HK-2 (cell line): ENCODE results near the gene ZGPAT.
"Not testable (repeated sequence)": the region's sequence is repeated elsewhere in the genome, so short reads cannot be mapped to it uniquely, and the experiment has no call there.

Experiments used
- DNase-seq: peaks from one replicate; pipeline ENCODE4 v3.0.0-alpha.2; 2018; ENCODE audit not compliant: unreplicated experiment

Gene ZGPAT

DNA sequence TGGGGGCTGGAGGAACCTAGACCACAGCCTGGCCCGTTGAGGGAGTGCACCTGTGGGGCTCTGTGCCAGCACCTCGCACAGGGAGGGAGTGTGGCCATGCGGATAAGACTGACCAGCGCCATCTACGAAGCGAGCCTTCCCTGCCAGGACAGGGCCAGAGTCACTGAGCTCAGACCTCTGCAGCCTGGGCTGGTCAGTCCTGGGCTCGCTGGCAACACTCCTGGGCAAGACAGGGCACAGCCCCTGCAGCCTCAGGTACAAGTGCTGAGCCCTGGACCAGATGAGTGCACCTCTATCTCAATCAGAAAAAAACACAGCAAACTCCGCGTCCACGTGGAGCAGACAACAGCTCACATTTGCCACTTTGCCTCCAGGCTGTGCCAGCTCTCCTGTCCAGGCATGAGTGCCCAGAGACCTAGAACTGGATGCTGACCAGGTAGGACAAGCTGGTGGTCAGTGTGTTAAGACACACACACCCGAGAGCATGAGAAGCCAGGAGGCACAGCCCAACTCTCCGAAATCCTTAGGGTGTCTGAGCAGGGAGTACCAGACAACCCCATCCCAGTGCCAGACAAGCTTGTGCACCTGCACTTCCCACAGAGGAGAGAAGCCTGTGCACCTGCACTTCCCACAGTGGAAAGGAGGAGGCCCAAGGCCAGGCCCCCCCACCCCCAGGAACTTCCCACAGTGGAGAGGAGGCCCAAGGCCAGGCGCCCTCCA, 4.9 kb upstream of the ZGPAT start:
- peak; percentile 8 for DNase-seq

DNA sequence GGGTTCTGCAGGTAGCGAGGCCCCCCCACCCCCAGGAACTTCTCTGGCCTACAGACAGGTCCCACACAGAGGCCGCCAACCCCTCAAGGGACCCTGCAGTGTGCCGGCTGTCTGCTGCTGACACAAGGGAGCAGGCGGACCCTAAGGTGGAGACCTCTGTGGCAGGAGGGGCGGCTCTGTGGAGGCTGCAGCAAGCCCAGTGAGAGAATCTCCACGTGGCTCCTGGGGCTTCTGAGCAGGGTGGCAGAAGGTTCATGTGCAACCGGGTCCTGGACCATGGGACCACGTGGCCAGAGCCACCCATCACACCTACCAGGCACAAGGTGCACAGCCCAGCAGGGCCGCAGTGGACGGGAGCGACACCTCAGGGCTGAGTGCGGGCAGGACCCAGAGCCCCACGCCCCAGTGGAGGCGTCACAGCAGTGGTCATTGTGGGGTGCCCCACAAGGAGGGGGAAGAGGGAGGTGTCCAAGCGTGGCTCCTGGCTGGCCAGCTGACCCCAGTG, 4.3 kb upstream of the ZGPAT start:
- no peak for DNase-seq

DNA sequence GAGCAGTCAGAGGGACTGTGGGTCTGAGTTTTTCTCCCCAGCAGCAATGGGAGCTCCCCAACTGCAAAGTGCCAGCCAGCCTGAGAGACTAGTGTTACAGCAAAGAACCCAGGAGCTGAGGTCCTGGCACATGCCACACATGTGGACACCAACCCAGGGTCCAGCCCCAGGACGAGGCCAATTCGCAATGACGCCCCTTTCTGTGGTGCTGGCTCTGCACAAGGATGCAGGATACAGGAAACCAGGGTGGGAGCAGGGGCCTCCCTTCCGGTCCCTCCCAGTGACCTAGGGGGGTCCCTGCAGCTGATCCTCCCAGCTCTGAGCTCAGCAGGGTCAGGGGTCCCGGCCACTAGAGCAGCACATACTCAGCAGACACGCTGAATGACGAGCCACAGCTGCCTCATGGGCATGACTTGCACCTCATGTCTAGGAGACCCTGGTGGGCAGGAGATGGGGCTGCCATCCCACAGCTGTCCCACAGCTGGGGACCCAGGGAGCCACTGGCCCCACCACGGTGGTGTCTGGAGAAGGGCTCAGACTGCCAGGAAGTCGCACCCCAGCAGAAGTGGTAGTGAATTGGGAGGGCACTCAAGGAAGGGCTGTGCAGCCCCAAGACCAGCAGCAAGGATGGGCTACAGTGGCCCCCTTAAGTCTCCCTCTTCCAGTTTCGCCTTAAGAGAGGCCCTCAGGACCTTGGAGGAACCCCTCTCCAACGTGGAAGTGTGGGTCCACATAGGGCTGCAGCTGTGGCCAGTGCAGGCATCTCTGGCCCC, 3.7 kb upstream of the ZGPAT start:
- DNase-seq = no peak

DNA sequence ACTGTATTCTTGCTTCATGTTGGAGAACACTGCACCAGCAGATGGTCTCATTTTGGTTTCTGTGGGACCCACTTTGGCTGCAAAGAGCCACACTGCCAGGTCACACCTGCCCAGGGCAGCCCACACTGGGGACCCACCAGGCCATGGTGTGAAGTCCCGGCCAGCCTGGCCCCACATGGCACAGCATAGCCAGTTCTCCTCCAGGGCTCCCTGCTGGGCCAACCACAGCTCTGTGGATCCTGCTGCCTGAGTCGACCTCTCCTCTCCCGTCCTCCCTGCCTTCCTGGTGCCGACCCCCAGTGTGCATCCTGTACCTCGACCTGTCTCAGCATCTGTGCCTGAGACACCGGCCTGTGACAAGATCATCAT, 3.1 kb upstream of the ZGPAT start:
- DNase-seq = no peak

DNA sequence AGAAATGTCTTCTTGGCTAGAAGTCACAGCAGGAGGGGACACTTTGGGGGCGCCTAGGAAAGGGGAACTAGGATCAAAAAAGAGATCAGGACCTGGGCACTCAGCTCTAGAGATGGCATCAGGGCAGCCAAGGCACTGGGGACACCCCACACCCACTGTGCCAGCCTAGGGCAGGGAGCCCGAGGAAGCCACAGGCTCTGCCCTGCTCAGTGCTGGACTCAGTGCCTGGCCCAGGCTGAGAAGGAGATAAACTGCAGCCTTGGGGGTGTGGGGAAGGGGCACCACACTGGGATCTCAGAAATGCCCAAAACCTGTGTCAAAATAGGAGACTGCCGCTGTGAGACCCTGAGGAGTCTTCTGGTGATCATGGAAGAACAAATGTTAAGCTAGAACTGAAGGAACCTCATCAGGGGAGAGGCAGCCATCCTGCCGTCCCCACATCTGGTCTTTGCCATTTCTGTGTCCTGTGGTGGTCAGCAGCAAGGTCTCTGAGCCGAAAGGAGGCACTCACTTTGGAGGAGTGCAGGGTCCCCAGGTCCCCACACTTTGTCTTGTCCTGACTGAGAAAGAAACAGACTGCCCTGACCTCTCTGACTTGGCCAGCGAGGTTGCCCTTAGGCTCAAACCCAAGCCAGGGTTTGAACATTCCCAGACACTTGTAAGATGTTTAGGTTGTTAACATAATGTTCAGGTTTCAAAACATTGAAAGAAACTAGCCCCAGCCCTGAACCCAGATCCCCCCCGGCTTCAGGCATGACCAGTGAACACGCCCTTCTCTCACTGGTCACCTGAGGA, 2.4 kb upstream of the ZGPAT start:
- DNase-seq = no peak

DNA sequence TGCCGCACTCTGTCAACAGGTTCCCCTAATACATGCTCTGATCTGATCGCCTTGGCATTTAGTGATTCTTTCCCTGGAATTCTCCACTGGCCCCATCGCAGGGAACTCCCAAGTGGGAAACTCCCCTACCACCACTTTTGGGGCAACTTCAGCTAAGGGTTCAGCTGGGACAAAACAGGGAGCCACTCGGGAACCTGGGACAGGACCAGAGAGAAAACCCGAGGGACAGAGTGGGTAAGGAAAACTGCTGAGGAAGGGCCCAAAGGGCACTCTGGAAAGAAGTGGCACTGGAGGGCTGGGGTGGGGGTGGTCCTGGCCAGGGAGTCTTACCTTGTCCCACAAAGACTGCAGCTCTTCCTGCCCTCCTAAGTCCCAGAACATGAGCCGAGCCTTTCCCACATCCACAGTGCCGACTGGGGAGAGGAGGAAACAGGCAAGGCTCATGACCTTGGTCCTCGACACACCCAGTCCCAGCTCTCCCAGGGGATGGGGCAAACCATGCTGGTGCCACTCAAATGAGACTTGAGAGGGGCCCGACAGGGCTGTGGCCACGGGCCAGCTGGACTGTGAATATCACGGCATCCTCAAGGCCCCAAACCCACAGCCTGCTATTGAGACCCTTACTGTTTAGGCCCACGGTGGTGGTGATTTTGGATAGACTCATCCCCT, 1.7 kb upstream of the ZGPAT start:
- DNase-seq = no peak

DNA sequence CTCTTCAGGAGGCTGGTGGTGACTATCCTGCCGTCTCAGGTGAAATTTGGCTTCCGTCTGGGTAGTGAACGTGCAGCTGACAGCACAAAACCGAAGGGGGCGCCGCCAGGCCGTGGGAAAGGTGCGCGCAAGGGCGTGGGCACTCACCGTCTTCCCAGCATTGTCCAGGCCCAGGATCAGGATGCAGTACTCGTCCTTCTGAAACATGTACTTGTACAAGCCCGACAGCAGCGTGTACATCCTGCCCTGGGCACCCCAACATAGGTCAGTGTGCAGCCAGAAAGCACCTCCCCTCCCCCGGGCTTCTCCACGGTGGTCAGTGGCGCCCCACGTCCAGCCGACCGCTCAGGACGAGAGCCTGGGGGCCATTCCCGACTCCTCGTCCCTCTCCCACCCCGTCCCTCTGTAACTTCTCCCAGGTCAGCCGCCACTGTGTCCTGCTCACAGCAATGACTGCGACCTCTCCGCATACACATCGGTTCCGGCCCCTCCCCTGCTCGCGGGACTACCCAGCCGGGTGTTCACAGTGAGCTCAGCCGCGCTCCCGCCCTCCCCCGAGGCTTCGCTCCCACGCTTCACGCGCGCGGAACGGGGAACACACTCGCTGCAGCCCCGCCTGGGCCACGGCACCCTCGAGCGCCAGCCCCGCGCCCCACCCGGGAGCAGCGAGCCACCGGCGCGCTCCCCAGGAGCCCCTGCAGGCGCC, 834 bp upstream of the ZGPAT start:
- peak; percentile 71 for DNase-seq

DNA sequence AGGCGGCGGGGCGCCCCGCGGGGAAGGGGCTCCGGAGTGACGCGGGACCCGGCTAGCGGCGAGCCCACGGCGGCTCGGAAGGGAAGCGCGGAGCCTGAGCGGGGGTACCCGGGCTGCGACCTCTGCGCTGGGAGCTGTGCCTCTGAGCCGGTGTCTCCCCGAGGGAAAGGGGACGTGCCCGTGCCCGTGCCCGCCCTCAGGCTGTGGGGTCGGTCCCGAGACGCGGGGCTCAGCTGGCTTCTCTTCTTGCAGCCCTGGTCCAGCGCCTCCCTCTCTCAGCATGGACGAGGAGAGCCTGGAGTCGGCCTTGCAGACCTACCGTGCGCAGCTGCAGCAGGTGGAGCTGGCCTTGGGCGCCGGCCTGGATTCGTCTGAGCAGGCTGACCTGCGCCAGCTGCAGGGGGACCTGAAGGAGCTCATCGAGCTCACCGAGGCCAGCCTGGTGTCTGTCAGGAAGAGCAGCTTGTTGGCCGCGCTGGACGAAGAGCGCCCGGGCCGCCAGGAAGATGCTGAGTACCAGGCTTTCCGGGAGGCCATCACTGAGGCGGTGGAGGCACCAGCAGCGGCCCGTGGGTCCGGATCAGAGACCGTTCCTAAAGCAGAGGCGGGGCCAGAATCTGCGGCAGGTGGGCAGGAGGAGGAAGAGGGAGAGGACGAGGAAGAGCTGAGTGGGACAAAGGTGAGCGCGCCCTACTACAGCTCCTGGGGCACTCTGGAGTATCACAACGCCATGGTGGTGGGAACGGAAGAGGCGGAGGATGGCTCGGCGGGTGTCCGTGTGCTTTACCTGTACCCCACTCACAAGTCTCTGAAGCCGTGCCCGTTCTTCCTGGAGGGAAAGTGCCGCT, 686 bp downstream of the ZGPAT start:
- no peak for DNase-seq

DNA sequence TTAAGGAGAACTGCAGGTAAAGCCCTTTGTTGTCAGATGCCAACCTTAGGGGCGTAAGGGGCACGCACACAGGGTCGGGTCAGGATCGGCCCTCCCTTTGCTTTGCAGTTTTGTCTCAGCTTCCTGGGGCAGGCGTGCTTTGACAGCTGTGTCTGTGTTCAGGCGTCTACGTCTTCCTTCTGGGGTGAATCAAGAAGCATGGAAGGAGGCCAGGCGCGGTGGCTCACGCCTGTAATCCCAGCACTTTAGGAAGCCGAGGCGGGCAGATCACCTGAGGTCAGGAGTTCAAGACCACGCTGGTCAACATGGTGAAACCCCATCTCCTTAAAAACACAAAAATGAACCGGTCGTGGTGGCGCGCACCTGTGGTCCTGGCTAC, 1.3 kb downstream of the ZGPAT start:
- no peak for DNase-seq

DNA sequence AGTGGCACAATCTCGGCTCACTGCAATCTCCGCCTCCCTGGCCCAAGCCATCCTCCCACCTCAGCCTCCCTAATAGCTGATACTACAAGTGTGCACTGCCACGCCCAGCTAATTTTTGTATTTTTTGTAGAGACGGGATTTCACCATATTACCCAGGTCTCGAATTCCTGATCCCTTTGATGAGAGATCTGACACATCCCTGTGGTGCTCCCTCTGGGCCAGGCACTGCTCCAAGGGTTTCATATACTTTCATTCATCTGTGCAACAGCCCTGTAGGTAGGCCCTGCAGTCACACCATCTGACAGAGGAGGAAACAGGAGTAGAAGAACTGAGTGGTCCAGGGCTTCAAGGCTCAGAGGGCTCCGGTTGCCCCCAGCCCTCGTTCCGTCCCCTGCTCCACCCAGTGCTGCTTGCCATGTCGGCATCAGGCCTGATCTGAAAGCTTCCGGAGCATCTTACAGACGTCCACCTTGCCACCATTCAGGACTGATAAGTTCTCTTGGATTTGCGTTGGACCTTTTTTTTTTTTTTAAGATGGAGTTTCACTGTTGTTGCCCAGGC, 3.3 kb downstream of the ZGPAT start:
- DNase-seq = no peak

DNA sequence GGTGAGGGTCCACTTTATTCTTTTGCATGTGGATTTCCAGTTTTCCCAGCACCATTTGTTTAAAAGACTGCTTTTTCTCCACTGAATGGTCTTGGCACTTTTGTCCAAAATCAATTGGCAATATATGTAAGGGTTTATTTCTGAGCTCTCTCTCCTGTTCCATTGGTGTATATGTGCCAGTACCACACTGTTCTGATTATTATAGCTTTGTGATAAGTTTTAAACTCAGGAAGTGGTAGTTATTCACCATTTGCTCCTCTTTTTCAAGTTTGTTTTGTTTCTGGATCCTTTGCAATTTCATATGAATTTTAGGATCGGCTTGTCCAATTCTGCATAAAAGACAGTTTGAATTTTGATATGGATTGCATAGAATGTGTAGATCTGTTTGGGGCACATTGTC, 4.4 kb downstream of the ZGPAT start:
- no peak for DNase-seq

DNA sequence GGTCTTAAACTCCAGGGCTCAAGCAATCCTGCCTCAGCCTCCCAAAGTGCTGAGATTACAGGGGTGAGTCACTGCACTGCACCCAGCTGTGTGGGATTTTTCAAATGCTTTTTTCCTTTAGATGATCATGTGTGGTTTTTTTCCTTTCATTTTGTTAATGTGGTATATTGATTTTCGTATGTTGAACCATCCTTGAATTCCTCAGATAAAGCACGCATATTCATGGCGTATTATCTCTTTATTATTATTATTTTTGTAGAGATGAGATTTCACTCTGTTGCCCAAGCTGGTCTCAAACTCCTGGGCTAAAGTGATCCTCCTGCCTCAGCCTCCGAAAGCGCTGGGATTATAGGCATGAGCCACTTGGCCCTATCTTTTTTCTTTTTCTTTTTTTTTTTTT, 7.0 kb downstream of the ZGPAT start:
- DNase-seq = no peak

DNA sequence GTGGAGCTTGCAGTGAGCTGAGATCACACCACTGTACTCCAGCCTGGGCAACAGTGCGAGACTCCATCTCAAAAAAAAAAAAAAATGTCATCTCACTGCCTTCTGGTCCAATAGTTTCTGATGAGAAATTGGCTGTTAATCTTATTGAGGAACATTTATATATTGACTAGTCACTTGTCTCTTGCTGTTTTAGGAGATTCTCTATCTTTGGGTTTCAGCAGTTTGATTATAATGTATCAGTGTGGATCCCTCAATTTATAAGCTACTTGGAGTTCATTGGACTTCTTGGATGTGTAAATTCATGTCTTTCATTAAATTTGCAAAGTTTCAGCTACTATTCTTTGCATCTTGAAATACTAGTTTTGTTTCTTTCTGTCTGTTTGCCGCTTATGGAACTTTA, 11.2 kb downstream of the ZGPAT start:
- no peak for DNase-seq

DNA sequence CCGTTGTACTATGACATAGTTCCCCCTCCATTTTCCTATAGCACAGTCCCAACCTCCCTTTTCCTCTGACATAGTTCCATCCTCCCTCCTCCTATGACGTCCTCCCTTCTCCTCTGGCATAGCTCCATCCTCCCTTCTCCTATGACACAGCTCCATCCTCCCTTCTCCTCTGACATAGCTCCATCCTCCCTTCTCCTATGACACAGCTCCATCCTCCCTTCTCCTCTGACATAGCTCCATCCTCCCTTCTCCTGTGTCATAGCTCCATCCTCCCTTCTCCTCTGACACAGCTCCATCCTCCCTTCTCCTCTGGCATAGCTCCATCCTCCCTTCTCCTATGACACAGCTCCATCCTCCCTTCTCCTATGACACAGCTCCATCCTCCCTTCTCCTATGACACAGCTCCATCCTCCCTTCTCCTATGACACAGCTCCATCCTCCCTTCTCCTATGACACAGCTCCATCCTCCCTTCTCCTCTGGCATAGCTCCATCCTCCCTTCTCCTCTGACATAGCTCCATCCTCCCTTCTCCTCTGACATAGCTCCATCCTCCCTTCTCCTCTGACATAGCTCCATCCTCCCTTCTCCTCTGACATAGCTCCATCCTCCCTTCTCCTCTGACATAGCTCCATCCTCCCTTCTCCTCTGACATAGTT, 15.3 kb downstream of the ZGPAT start:
- not testable (repeated sequence) for DNase-seq

DNA sequence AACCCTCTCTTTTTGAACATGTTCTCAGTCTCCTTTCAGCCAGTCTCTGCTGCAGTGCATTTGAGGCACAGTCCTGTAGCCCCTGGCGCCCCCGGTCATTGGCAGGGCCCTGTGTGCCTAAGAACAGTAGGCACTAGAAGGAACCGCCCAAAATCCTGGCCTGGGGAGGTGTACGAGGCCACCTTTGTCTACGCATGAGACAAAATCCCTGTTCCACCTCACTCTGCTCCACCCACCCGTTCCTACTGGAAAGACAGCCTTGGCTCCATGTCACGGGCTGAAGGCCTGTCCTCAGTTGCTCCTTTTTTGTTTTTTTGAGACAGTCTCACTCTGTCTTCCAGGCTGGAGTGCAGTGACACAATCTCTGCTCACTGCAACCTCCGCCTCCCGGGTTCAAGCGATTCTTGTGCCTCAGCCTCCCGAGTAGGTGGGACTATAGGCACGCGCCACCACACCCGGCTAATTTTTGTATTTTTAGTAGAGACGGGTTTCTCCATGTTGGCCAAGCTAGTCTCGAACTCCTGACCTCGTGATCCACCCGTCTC, 22.4 kb downstream of the ZGPAT start:
- not testable (repeated sequence) for DNase-seq

DNA sequence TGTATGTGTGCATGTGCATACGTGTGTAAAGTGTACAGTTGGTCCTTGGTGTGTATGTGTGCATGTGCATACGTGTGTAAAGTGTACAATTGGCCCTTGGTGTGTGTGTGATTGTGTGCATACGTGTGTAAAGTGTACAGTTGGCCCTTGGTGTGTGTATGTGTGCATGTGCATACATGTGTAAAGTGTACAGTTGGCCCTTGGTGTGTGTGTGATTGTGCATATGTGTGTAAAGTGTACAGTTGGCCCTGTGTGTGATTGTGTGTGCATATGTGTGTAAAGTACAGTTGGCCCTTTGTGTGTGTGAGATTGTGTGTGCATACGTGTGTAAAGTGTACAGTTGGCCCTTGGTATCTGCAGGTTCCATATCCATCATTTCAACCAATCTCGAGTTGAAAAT, 23.6 kb downstream of the ZGPAT start:
- DNase-seq = no peak

DNA sequence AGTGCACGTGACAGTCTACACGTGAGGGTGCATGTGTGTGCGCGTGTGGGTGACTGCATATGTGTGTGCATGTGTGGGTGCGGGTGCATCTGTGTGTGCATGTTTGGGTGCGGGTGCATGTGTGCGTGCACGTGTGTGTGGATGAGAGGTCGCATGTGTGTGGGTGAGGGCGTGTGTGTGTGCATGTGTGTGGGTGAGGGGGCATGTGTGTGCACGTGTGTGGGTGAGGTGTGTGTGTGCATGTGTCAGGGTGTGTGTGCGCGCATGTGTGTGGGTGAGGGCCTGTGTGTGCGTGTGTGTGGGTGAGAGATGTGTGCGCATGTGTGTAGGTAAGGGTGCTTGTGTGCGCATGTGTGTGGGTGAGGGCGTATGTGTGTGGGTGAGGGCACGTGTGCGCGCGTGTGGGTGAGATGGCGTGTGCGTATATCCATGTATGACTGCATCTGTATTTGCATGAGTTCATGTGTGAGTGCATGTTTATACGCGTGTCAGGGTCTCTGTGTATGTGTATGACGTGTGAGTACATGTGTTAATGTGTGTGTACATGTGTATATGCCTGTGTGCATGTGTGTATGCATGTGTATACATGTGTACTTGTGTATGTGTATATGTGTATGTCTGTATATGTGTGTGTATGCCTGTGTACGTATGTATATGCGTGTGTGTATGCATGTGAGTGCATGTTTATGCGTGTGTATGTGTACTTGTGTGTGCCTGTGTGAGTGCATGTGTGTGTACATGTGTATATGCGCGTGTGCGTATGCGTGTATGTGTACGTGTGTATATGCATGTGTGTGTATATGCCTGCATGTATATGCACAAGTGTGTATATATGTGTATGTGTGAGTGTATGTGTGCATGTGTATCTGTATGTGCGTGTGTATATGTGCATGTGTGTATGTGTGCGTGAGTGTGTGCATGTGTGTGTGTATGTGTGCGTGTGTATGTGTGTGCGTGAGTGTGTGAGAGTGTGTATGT, 24.6 kb downstream of the ZGPAT start:
- DNase-seq = no peak

DNA sequence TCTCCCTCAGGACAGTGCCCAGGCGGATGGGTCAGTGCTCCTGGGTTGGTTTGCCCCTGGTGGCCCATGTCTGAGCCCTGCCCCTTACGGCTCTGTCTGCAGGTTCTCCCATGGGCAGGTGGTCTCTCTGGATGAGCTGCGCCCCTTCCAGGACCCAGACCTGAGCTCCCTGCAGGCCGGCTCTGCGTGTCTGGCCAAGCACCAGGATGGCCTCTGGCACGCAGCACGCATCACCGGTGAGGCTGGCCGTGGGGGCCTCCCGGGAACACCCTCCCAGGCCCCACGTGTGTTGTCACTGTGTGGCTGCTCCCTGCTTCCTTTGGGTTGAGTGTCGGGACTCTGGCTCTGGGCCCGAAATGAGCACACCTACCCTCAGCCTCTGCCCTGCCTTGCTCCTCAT, 25.3 kb downstream of the ZGPAT start:
- DNase-seq = no peak
